IPS-20b (cell line): ENCODE data around the gene GPR152.

ENCODE experiments used
- H3K27ac ChIP-seq: one replicate; pipeline ENCODE4 v1.5.1; 2013; ENCODE audit warnings: low read length
- H3K27me3 ChIP-seq: 2 replicates; pipeline ENCODE4 v1.6.1; 2013; ENCODE audit warnings: mild to moderate bottlenecking, low read length, inconsistent platforms; ENCODE audit not compliant: insufficient read depth
- H3K36me3 ChIP-seq: 2 replicates; pipeline ENCODE4 v1.6.1; 2013; ENCODE audit warnings: low read depth, mild to moderate bottlenecking, inconsistent platforms, low read length, moderate library complexity; ENCODE audit not compliant: insufficient read depth
- H3K4me1 ChIP-seq: 2 replicates; pipeline ENCODE4 v1.6.1; 2013; ENCODE audit warnings: mild to moderate bottlenecking, control low read depth, inconsistent platforms, low read length, moderate library complexity; ENCODE audit not compliant: insufficient read depth
- H3K4me3 ChIP-seq: 2 replicates; pipeline ENCODE4 v1.5.1; 2013; ENCODE audit warnings: mild to moderate bottlenecking, low read length, inconsistent platforms
- H3K9ac ChIP-seq: 2 replicates; pipeline ENCODE4 v1.6.1; 2013; ENCODE audit warnings: low read depth, mild to moderate bottlenecking, inconsistent platforms, low read length, moderate library complexity
- H3K9me3 ChIP-seq: 2 replicates; pipeline ENCODE4 v1.6.1; 2013; ENCODE audit warnings: mild to moderate bottlenecking, low read depth, low read length, inconsistent platforms; ENCODE audit not compliant: insufficient read depth

Gene GPR152

GRCh38 chr11:67452141-67452952 lies at the start of gene GPR152:
Gene GPR152 (minus strand): TSS chr11:67452729. CDS start chr11:67452724, 5 bp downstream.
- H3K27ac ChIP-seq = no peak within 1 kb of the TSS
- H3K4me3 ChIP-seq = no peak within 1 kb of the TSS
- H3K36me3 ChIP-seq = no peaks in the 10 kb centered on the region
- H3K9me3 ChIP-seq = no peaks in the 10 kb centered on the region
- H3K4me1 ChIP-seq = no peaks in the 10 kb centered on the region
- no peak within 1 kb of the TSS for H3K9ac ChIP-seq
- no peaks in the 10 kb centered on the region for H3K27me3 ChIP-seq

DNA sequence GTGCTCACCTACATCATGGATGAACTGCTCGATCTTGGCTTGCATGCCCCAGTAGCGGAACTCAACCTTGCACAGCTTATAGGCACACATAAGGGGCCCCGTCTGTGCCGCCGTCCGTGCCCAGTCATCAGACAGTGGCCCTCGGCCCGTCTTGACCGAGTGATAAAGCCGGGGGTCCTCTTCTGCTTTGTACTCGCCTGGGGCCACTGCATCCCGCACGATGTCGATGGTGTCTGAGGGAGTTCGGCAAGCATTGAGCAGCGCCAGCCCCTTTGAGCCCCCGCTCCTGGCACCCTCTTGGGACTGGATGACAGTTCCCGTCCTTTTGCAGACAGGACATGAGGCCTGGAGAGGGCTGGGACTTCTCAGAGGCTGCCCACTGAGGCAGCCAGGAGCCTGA lies 49.3 kb upstream of the GPR152 start:
- Histone ChIP-seq H3K9ac (no peak overlapping the region), H3K27me3 (peaks cover 14% of the 10 kb centered on the region), H3K4me3 (no peak overlapping the region), H3K9me3 (no peaks in the 10 kb centered on the region), H3K27ac (no peak overlapping the region), H3K36me3 (peaks cover 16% of the 10 kb centered on the region), H3K4me1 (peaks cover 5% of the 10 kb centered on the region; the same call in 1 of the 2 replicates)

DNA sequence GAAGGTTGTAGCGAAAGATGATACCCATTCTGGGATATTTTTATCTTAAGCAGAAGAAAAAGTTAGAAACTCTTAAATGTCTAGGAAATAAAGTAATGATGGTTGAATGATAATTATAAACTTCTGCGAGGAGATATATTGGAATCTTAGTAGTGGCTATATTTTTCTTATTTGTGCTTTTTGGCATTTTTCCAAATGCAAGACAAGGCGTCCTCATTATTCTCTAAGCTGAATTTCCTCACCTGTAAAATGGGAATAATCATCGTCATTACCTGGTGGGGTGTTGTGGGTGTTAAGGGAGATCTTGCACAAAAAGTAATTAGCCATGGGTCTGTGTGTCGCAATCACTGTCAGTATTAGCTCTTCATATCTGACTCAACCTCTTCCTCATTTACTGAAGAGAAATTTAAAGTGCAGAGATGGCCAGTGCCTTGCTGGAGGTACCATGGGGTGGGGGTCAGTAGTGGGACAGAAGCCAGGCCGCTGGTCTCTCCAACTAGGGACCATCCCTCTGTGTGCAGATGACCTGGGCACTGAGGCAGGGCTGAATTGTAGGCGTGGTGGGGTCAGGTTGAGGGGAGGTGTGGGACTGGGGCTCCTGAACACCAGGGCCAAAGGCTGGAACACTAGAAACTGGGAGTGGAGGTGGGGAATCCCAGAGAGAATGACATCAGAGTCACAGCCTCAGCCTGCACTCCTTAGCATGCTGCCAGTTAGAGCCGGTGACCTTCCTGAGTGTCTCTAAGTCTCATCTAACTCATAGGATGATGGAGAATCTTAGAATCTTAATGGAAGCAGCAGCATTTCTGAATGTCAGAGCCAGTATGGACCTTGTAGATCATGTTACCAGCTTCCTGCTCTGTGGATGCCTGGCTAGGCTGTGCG lies 48.5 kb upstream of the GPR152 start:
- H3K9ac ChIP-seq = no peak overlapping the region
- H3K36me3 ChIP-seq = peaks cover 14% of the 10 kb centered on the region
- no peak overlapping the region for H3K27ac ChIP-seq
- H3K4me1 ChIP-seq = peaks cover 5% of the 10 kb centered on the region; the same call in 1 of the 2 replicates
- no peak overlapping the region for H3K4me3 ChIP-seq
- peaks cover 14% of the 10 kb centered on the region for H3K27me3 ChIP-seq
- no peaks in the 10 kb centered on the region for H3K9me3 ChIP-seq

DNA sequence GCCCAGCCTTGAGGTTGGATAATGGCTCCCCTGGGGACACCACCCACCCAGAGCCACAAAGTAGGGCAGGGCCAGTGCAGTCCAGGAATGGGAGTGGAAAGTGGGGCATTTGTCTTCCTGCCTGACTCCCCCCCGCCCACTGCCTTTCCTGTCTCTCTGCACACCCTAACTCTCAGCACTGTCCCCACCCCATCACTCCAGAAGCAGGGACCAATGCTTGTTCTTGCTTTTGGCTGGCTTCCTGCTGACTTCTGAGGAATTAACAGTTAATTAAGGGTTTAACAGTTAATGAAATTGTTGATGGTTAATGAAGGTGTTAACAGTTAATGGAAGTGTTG lies 47.9 kb upstream of the GPR152 start:
- peaks cover 1% of the 10 kb centered on the region; the same call in 1 of the 2 replicates for H3K4me1 ChIP-seq
- no peak overlapping the region for H3K27ac ChIP-seq
- H3K27me3 ChIP-seq = peaks cover 14% of the 10 kb centered on the region
- peaks cover 14% of the 10 kb centered on the region for H3K36me3 ChIP-seq
- no peak overlapping the region for H3K4me3 ChIP-seq
- H3K9ac ChIP-seq = no peak overlapping the region
- H3K9me3 ChIP-seq = no peaks in the 10 kb centered on the region

DNA sequence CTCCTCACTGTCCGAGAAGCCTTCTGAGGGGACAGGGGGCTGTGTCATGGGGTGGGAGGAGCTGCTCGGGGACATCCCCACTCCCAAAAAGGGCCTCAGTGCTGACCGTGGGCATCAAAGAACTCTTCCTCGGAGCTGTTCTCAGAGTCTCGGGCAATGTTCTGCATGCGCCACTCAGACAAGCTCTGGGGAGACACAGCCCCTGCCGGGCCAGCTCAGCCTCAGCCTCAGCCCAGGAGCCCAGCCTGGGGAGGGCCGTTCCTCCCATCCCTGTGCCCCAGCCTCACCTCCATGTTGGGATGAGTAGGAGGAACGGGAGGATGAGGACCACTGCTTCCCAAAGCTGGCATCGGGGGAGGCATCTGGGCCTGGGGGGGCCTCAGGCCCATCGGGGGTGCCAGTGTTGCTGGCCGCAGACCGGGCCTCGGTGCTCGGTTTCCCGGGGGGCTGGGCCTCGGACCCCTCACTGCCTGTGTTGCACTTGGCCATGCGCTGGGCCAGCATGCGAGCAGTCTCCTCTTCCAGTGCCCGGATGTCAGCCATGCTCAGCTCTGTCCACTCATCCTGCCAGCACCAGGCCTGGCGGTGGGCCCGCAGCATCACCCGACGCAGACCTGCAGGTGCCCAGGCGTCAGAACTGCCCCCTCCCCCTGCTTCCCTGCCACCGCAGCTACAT lies 47.4 kb upstream of the GPR152 start:
- no peaks in the 10 kb centered on the region for H3K4me1 ChIP-seq
- H3K27ac ChIP-seq = no peak overlapping the region
- H3K4me3 ChIP-seq = no peak overlapping the region
- no peaks in the 10 kb centered on the region for H3K9me3 ChIP-seq
- no peak overlapping the region for H3K9ac ChIP-seq
- H3K36me3 ChIP-seq = peaks cover 14% of the 10 kb centered on the region
- peaks cover 14% of the 10 kb centered on the region for H3K27me3 ChIP-seq

DNA sequence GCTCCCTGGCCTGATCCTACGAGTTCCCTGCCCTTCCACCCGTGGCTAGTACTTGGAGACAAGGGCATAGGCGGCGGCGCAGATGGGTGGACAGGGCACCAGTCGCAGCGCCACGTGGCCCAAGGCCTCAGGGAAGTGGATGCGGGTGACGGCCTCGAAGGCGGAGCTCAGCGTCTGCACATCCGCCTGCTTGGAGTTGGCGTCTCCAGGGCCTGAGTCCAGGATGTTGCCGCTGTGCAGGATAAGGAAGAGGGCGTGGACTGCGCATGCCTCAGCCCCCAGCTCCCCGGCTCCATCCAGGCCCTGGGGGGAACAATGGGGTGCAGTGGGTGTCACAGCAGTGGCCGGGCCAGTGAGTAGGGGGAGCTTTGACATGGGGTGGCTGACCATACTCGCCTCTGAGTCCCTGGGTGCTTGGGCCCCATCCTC lies 46.0 kb upstream of the GPR152 start:
- H3K4me3 ChIP-seq = no peak overlapping the region
- H3K27ac ChIP-seq = no peak overlapping the region
- peaks cover 14% of the 10 kb centered on the region for H3K36me3 ChIP-seq
- no peaks in the 10 kb centered on the region for H3K4me1 ChIP-seq
- no peaks in the 10 kb centered on the region for H3K9me3 ChIP-seq
- H3K9ac ChIP-seq = no peak overlapping the region
- H3K27me3 ChIP-seq = peaks cover 9% of the 10 kb centered on the region

DNA sequence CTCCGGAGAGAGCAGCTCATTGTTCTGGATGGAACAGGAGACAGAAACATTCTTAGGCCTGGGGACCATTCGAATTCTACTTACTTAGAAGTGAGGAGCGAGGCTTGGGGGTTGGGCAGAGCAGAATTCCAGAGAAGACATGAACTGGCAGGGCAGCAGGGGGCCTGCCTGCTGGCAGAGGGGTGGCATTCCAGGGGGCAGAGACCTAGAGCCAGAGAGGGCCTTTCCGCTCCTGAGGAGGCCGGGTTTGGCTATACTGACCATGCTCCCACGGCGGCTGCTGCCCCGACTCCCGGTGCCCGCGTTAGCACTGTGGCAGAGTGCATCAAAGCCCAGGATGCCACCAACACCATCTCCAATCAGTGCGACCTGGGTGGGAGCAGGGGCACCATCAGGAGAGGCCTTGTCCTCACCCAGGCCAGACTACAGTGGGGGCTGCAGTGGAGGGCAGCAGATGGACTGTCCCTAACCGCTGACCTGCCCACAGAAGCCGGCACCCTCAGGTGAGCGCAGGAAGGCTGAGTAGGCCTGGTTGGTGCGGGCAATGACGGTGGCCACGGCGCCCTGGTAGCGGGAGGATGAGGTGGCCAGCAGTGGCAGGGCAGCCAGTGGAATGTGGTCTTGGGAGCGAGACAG lies 45.2 kb upstream of the GPR152 start:
- Histone ChIP-seq H3K9me3 (no peaks in the 10 kb centered on the region), H3K27ac (no peak overlapping the region), H3K27me3 (peaks cover 1% of the 10 kb centered on the region), H3K4me1 (no peaks in the 10 kb centered on the region), H3K4me3 (no peak overlapping the region), H3K9ac (no peak overlapping the region), H3K36me3 (peaks cover 14% of the 10 kb centered on the region)

GRCh38 chr11:67496113-67496512 lies 43.6 kb upstream of the GPR152 start:
- no peak overlapping the region for H3K4me3 ChIP-seq
- no peak overlapping the region for H3K27ac ChIP-seq
- peaks cover 15% of the 10 kb centered on the region for H3K36me3 ChIP-seq
- H3K9me3 ChIP-seq = no peaks in the 10 kb centered on the region
- H3K27me3 ChIP-seq = no peaks in the 10 kb centered on the region
- no peak overlapping the region for H3K9ac ChIP-seq
- H3K4me1 ChIP-seq = no peaks in the 10 kb centered on the region

GRCh38 chr11:67495234-67496005 lies 42.9 kb upstream of the GPR152 start:
- H3K9ac ChIP-seq = no peak overlapping the region
- peaks cover 12% of the 10 kb centered on the region for H3K36me3 ChIP-seq

DNA sequence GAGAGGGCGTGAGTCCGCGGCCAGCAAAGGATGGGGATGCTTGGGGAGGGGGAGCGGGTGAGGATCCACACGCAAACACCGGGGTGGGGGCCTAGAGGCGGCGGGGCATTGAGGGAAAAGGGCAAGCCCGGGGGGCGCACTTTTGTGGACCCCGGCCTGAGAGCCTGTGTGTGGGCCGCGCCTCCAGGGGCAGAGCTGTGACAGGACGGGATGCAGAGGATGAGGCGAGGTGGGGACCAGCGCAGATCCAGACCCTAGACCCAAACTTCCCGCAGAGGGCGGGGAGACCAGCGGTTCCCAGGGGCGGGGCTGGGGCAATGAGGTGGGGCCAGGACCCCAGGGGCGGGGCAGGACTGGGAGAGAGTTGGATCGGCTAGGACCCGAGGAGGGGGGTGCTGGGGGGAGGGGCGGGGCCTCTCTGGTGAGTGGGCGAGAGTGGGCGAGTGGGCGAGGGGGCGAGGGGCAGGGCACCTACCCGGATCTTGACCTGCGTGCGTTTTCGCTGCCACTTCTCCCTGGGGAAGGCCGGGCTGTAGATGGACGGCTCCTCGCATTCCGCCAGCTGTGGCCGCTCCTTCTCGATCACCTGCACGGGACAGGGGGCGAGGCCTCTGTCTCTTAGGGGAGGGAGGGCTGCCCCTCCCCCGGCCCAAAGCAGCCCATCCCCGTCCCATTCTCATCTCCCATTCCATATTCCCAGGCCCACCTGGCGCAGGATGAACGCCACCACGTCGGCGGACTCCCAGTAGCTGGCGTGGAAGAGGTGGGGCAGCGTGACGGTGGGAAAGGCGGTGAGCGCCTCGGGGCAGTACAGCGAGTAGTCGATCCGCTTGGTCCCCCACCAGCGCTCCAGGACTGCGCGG lies 42.1 kb upstream of the GPR152 start:
- H3K9ac ChIP-seq = no peak overlapping the region
- H3K36me3 ChIP-seq = peaks cover 12% of the 10 kb centered on the region
- no peaks in the 10 kb centered on the region for H3K4me1 ChIP-seq
- H3K27me3 ChIP-seq = no peaks in the 10 kb centered on the region
- no peak overlapping the region for H3K27ac ChIP-seq
- no peaks in the 10 kb centered on the region for H3K9me3 ChIP-seq
- no peak overlapping the region for H3K4me3 ChIP-seq

More at GRCh38 chr11:67495234-67496005, 42.9 kb upstream of the GPR152 start:
- no peak overlapping the region for H3K27ac ChIP-seq
- no peak overlapping the region for H3K4me3 ChIP-seq
- no peaks in the 10 kb centered on the region for H3K27me3 ChIP-seq
- H3K4me1 ChIP-seq = no peaks in the 10 kb centered on the region
- no peaks in the 10 kb centered on the region for H3K9me3 ChIP-seq
